GM10847 (cell line): Measurements from ENCODE around the gene AQP5.

ENCODE experiments used
- POLR2A ChIP-seq: IDR thresholded peaks from 2 replicates; pipeline ENCODE4 v1.6.1; 2011; ENCODE audit not compliant: insufficient read length; ENCODE audit errors: extremely low read depth

The AQP5 gene

GRCh38 chr12:49942512-49942893 lies 19.2 kb upstream of the AQP5 start:
- no peak for TF ChIP-seq POLR2A

DNA sequence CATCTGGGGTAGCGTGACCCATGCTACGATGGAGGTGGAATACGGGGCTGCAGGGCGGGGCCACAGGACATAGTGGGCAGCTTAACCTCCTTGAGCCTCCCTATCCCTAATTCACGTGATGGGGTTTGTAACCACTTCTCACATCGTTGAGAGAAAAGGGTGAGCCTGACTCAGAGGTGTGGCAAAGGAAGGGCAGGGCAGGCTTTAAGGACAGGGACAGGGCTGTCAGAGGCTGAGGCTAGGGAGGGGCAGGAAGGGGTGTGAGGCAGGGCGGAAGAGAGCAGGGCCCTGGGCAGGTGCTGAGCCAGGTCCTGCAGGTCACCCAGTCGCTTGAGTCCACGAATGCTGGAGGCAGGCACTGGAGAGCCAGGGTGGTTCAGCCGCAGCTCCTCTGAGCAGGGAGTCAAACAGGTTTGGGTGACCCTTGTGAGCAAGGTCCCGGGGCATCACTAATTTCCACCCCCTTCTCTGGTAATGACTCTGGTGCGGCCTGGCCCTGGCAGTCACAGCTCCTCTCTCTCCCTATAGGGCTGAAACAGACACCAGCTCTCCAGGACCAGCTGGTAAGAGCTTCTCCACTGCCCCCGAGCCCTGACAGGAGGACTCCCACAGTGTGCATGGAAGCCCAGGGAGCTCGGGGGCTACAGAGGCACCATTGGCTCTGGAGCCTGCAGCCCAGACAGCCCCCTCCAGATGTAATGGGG lies 18.6 kb upstream of the AQP5 start:
- TF ChIP-seq POLR2A: no peak

GRCh38 chr12:49943625-49943960 lies 18.1 kb upstream of the AQP5 start:
- no peak for TF ChIP-seq POLR2A

DNA sequence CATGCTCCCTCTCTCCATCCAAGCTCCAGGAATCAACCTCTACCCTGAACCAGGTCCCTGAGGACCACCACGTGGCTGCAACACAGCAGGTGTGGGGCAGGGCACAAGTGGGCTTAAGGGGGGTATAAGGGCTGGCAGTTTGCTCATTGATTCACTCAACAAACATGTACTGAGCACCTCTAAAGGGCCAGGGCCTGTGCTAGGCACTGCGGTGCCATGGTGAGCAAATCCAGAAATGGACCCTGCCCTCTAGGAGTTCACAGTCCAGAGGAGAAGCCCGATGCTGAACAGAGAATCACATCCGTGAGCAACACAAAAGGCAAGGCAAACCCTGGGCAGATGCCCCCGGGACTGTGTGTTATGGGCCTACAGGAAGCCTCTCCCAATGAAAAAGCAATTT lies 17.6 kb upstream of the AQP5 start:
- TF ChIP-seq POLR2A: no peak

DNA sequence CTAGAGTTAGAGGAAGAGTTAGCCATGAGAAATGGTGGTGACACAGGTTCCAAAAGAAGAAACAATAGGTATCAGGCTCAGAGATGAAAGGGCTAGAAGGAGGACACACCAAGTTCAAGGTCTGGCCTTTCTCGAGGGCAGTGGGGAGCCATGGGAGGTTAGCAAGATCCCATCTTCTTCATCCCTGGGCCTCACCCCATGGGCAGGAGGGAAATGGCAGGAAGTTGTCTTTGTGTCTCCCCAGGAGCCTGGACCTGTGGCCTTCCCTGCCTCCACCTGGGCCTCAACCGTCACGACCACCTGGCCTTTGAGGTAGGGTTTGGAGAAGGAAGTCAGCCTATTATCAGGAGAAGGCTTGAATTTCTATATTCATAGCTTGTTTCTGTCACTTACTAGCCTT lies 17.0 kb upstream of the AQP5 start:
- TF ChIP-seq POLR2A: no peak

GRCh38 chr12:49945394-49946080 lies 16.1 kb upstream of the AQP5 start:
- no peak for TF ChIP-seq POLR2A

DNA sequence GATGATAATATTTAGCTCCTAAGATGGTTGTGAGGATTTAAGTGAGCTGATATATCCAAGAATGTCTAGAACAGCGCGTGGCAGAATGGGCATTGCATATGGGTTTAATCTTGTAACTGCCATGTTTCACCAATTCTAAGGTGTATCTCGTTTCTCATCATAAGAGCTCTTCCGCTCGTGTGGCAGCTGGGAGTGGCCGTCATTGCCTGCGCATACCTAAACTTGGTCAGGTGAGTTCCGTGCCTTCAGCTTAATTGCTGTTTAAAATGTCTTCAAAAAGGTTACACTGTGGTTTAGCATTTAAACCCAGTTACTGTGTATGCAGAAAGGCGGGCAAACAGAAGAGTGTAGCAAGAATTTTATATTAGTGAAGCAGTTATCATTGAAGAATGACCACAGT lies 15.6 kb upstream of the AQP5 start:
- TF ChIP-seq POLR2A: no peak

- no peak for TF ChIP-seq POLR2A
Observed at GRCh38 chr12:49946497-49946896, 15.2 kb upstream of the AQP5 start.

GRCh38 chr12:49947593-49948226 lies 14.0 kb upstream of the AQP5 start:
- TF ChIP-seq POLR2A: no peak

GRCh38 chr12:49948866-49949845 lies 12.5 kb upstream of the AQP5 start:
- no peak for TF ChIP-seq POLR2A

- no peak for TF ChIP-seq POLR2A
Observed at GRCh38 chr12:49949866-49950265, 11.8 kb upstream of the AQP5 start.

- no peak for TF ChIP-seq POLR2A
Observed at GRCh38 chr12:49950273-49951251, 11.1 kb upstream of the AQP5 start, which contains the start of gene AQP2. TSS of gene AQP2 (plus strand) at chr12:49950737. CDS start at chr12:49950831, 94 bp downstream.

DNA sequence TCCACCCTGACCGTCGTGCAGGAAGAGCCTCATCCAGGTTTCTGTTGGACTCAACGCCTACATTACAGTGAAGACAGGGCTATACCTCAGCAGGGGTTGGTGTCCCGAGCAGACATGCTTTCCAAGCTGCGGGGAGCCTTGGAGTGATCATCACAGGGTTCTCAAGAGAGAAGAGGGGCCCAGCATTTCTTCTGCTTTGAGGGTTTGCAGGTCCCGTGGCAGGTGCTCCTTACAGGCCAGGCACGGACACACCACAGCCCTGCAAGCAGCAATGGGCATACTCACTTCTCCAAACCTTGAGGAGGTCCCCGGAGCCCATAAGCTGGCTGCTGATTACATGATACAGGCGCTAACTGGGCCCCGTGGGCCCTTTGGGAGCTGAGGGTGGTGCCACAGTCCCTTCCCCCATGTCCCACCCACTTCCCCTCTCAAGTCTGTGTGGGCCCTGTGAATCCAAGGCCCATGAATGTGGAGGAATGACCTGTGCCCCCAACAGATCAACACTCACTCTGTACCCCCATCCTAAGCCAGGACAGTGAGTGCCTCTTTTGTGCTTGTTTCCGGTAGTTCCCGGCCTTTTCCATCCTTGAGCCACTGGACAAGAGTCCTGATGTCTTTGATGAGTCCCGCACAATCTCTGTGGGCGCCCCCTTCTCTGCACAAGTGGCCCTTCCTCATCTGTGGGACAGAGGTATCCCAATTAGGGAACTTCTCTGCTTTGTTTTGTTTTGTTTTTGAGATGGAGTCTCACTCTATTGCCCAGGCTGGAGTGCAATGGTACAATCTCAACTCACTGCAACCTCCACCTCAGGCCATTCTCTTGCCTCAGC lies 10.0 kb upstream of the AQP5 start:
- TF ChIP-seq POLR2A: no peak
